GM19372 (cell line): Measurements from ENCODE around the gene METAP1.
"Not testable (repeated sequence)": the region's sequence is repeated elsewhere in the genome, so short reads cannot be mapped to it uniquely, and the experiment has no call there.

Experiments used
- ATAC-seq: cut with Tn5 transposase; IDR thresholded peaks from one replicate; pipeline ENCODE4 v1.9.1; 2021; ENCODE audit warnings: mild to moderate bottlenecking, low read depth, moderate library complexity; ENCODE audit not compliant: unreplicated experiment

The METAP1 gene

DNA sequence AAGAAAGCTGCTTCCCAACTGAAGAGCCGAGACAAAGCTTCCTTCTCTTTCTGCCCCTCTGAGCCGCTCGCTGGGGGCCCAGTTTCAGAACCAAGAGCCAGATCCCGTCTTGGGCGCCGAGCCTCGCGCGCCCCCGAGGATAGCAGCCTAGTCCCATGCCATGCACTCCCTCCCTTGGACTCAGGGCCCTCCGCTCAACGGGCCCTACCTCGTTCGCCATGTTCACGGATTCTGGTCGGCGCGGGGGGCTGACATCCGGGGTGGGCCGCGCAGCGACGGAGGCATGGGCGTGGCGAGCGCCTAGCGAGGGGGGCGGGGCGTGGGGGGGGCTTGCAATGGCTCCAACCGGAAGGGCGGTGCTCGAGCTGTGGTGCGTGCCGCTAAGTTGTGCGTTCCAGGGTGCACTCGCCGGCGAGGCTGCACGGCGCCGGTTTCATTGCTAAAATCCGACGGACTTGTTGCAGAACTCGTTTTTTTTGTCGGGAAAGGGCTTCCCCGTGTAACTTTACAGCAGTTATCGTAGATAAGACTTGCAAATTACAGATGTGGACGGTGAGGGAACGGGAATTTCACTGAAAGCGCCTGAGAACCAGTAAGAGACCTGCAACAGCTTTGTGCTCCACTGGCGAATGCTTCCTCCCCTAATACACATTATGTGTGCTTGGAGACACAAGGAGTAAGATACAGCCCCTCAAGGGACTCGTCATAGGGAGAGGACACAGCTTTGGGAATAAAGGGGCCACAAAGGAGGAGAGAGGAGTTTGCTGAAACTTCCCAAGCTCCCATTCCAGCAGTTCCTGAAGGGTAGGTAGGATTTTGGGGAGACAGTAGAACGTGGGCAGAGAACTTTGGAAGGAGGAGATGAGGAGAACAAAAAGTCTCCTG lies 93.2 kb downstream of the METAP1 start, which contains the start of gene ADH5:
TSS of gene ADH5 (minus strand) at position 308 of the 885 bp plus-strand sequence. CDS start at position 220, 88 bp downstream.
- peak; percentile 85 for ATAC-seq

DNA sequence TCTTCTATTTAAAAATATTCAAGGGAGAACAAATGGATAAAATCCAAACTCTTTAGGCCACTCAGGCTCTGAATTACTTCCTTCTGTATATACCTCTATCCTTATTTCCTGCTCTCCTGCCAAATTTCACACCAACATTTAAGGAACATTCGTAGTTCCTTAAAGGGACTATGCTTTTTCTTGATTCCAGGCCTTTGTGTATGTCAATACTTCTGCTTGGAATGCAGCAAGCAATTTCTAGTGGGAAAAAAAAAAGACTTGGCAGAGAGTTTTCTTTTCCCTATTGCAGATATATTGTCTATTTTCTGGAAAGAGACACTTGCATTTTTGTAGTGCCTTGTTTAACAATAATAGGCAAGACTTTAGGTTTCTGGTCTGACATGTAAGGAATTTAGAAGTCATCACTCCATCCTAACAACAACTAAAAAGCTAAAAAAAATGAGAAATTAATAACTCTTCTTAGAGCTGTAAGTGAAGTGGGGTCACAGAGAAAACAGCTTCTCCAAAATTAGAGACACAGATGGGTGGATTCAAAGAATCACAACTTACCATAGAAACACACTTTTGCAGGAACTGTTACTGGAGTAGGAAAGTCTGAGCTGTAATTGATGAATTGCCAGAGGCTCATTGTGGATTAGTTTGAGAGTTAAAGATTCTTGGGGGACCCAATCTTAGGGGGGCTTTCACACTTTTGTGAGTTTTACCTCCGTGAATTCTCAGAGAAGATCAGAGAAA lies 95.1 kb downstream of the METAP1 start:
- no peak for ATAC-seq

DNA sequence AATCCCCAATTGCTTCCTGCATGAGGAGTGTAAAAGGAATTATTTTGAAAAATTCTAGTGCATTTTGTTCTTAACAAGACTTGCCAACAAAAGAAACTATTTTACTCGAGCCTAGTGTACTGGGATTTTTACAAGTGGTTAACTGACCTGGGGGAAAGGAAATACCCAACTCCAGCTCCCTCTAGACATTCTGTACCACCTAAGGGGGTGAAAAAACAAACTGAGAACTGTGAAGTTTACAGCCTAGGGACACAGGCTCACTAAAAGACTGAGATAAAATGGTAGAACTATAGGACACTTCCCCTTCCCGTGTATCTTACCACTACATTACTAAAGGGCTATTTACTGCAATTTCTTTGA lies 95.7 kb downstream of the METAP1 start:
- no peak for ATAC-seq

DNA sequence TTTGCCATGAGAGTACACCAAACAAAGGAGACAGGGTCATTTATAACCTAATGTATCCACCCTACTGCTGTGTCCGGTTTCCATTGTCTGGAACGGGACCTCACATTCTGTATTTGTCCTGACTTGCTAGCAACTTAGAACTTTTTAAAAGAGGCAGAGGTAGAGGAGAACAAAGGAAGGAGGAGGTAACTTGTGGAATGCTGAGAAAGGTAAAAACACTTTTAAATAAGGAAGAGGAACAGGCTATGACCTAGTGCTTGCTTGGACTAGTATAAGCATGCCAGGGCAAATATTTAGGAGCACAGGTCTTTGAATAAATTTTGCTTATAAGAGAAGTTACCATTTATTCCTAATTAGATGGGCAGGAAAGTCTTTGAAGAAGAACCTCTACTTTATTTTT lies 96.3 kb downstream of the METAP1 start:
- not testable (repeated sequence) for ATAC-seq

DNA sequence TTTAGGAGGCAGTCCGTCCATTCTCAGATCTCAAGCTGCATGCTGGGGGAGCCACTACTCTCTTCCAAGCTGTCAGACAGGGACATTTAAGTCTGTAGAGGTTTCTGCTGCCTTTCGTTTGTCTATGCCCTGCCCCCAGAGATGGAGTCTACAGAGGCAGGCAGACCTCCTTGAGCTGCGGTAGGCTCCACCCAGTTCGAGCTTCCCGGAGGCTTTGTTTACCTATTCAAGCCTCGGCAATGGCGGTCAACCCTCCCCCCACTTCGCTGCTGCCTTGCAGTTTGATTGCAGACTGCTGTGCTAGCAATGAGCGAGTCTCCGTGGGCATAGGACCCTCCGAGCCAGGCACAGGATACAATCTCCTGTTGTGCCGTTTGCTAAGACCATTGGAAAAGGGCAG lies 103.8 kb downstream of the METAP1 start:
- ATAC-seq = no peak

DNA sequence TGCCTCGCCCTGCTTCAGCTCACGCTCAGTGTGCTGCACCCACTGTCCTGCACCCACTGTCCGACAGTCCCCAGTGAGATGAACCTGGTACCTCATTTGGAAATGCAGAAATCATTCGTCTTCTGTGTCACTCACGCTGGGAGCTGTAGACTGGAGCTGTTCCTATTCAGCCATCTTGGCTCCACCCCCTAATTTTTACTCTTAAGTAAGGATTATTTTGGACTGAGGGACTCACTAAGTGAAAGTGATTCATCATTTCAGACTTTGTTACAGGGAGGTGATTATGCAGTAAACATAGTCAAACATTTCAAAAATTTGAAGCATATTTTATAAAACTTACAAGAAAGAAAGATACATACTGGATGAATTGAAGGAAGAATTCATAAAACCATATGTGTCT lies 104.3 kb downstream of the METAP1 start:
- not testable (repeated sequence) for ATAC-seq

DNA sequence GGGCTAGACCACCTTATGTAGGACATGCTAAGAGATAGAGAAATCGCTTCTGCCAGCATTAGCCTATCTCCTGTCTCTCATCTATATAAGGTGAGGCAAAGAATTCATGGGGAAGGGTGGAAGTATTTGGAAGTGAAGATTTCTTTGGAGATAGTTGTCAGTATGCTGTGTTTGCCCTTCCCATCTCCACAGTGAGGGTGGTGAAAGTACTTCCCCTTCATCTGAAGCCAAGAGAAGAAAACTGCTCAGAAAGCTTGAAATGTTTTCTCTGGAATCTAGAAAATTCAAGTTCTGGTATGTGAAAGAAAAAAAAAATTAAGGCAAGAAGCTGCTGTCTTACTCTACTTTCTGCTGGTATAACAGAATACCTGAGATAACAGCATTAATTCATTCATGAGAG lies 105.4 kb downstream of the METAP1 start:
- ATAC-seq = no peak

DNA sequence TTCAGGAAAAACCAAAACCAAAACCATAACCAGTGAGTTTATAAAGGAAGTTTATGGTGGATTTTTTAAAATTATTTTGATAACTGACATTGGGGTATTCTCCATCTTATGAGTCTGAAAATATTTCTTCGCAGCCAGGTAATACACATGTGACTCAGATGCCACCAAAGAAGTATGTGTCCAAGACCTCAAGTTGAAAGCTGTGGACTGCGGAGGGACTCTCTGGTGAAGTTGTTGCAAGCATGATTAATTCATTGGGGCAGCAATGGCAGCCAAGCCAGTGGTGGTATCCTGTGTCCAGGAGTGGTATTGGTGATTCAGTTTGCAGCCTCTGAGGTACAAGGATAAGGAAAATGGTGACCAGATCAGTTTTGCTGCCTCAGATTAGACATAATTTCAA lies 107.1 kb downstream of the METAP1 start:
- no peak for ATAC-seq

DNA sequence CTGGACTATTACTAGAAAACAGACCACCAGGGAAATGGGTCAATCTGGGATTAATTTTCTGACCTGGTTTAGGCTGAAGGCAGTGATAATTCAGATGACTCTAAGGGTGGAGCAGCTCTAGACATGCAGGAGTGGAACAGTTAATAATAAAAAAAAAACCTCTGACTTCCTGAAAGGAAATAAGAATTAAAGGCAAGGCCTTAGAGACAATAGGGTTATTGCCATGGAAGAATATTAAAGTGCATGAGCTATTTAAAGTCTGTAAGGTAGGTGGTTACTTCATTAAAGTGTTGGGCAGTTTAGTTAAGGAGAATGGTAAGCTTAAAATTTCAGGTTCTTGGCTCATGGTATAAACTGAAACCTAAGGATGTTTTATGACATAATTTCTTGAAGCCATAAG lies 107.6 kb downstream of the METAP1 start:
- no peak for ATAC-seq

DNA sequence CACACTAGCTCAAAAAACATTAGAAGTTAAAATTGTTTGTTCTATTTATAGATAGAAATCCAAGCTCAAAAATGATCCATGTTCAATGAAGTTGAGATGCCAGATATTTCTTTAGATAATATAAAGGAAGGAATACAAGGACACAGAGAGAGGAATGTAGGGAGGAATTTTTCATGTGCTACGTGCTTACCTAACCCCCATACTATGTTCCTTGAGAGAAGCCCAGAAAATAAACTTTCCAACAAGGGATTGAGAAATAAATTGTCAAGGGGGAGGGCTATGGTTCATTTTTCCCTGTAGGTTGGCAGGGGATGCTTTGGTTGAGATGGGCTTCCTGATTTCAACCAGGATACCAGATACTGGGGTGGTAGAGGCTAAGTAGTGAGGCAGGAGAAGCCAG lies 108.6 kb downstream of the METAP1 start:
- no peak for ATAC-seq

DNA sequence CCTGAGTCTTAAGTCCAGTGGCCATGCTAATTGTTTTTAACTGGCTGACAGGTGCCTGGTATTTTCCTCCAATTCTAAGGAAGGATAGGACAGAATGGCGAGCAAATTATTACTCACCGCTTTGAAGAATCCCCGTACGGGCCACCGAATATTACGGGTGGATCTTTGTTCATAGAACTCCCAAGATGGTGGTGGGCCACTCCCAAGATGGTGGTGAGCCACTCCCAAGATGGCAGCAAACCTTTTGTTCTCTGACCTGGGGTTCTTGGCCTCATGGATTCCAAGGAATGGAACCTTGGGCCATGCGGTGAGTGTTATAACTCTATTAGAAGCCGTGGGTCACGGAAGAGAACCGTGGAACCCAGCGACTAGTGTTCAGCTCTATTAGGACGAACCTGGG lies 113.8 kb downstream of the METAP1 start:
- ATAC-seq = not testable (repeated sequence)
